ENCODE data around the gene SMIM29.

GRCh38 chr6:34232901-34233300, 15.9 kb downstream of the SMIM29 start:
- TF ChIP-seq EZH2 (IDR thresholded peaks at IDR 0.05; ENCODE audit: low read length, missing control alignments), result no peak
- TF ChIP-seq CTCF (conservative IDR thresholded peaks at IDR 0.05 in 1 of 2, IDR thresholded peaks at IDR 0.05 in 1 of 2; ENCODE audit: low read depth in 1 of 2, low read length in 2 of 2), result no peak

All from fibroblast of lung (primary cell).